HepG2 (cell line): ENCODE data around the gene ABCC1. TPM values are rescaled to one million over a fixed set of nuclear protein-coding genes. Genes with fewer than 3 reads are reported as not detected.
A peak's percentile ranks its signal among the peaks of the same experiment; 100 is the strongest.
"Not testable (repeated sequence)": the region's sequence is repeated elsewhere in the genome, so short reads cannot be mapped to it uniquely, and the experiment has no call there.

ENCODE experiments used
- ATAC-seq: fragments of 200-7000 bp; cut with Tn5 transposase; 3 replicates; pipeline ENCODE4 v1.9.1; 2020; ENCODE audit warnings: mild to moderate bottlenecking, moderate library complexity
- BruUV-seq: library from RNA; stranded (reverse); fragments of 400-500 nt; replicated peaks from 2 replicates; lab custom pipeline; 2021; lab: Mats Ljungman, UMichigan
- CTCF ChIA-PET: fragments of 300-600 bp; formaldehyde crosslinking; extraction: SDS; loops from one replicate; lab custom pipeline; 2021; ENCODE audit warnings: low total read pairs, inconsistent platforms, low intra/inter-chr PET ratio; lab: Yijun Ruan, JAX
- POLR2A ChIA-PET: fragments of 350-600 bp; sonication (Branson Sonifier 250); formaldehyde crosslinking; loops from one replicate; lab custom pipeline; 2020; ENCODE audit warnings: antibody characterized with exemption, inconsistent platforms; lab: Yijun Ruan, JAX
- DNase-seq: peaks from one replicate; pipeline ENCODE4 v3.0.0-alpha.2; 2015; ENCODE audit warnings: low spot score
- FAIRE-seq: peaks from 3 replicates; lab custom pipeline; 2011; peaks lifted over from hg19 to GRCh38; lab: Jason Lieb, UNC
- H2AFZ ChIP-seq: one replicate; pipeline ENCODE4 v1.6.1; 2011; ENCODE audit warnings: low read length, inconsistent platforms
- H3K27ac ChIP-seq: fragments of 300-600 bp; 3 replicates; pipeline ENCODE4 v1.8.0; 2011; ENCODE audit warnings: mixed run types, mild to moderate bottlenecking, mixed read lengths, low read length, inconsistent platforms; ENCODE audit not compliant: insufficient read depth; ENCODE audit errors: extremely low read length
- H3K27me3 ChIP-seq, 2 experiments: fragments of 200-600 bp in 1 of 2; 2 replicates in 1 of 2; 3 replicates in 1 of 2; pipeline versions ENCODE4 v1.6.0 to v1.8.0; 2011; ENCODE audit warnings: low read length in 2 of 2, mild to moderate bottlenecking in 2 of 2, moderate library complexity in 2 of 2, inconsistent platforms in 1 of 2; ENCODE audit not compliant: insufficient read depth in 2 of 2, control insufficient read depth in 1 of 2
- H3K36me3 ChIP-seq, 2 experiments: fragments of 200-600 bp in 1 of 2; replicated peaks in 1 of 2; 2 replicates in 1 of 2; 3 replicates in 1 of 2; pipeline versions ENCODE4 v1.5.1 to v1.8.0; 2011; ENCODE audit warnings: low read length in 2 of 2, inconsistent platforms in 1 of 2; ENCODE audit not compliant: insufficient read depth in 2 of 2, control insufficient read depth in 1 of 2
- H3K4me1 ChIP-seq: 2 replicates; pipeline ENCODE4 v1.5.1; 2012; ENCODE audit warnings: low read length, inconsistent platforms; ENCODE audit not compliant: insufficient read depth
- H3K4me2 ChIP-seq: 2 replicates; pipeline ENCODE4 v1.6.0; 2011; ENCODE audit warnings: low read depth, low read length, inconsistent platforms
- H3K4me3 ChIP-seq, 3 experiments: fragments of 200-600 bp in 1 of 3; sonication (generic), shearing (Covaris generic) in 1 of 3; replicated peaks in 1 of 3; 2 replicates each; pipeline ENCODE4 v1.5.1; 2011 to 2016; ENCODE audit warnings: low read length in 3 of 3, inconsistent platforms in 2 of 3, low read depth in 2 of 3, mild to moderate bottlenecking in 2 of 3, control low read depth in 1 of 3, mixed read lengths in 1 of 3; ENCODE audit not compliant: insufficient read depth in 1 of 3
- H3K79me2 ChIP-seq: one replicate; pipeline ENCODE4 v1.6.1; 2011; ENCODE audit warnings: low read length, inconsistent platforms; ENCODE audit not compliant: insufficient read depth
- H3K9ac ChIP-seq: 2 replicates; pipeline ENCODE4 v1.6.0; 2011; ENCODE audit warnings: mild to moderate bottlenecking, low read depth, low read length, inconsistent platforms; ENCODE audit not compliant: insufficient read depth
- H3K9me3 ChIP-seq: 2 replicates; pipeline ENCODE4 v1.5.1; 2012; ENCODE audit warnings: mild to moderate bottlenecking, low read length
- H4K20me1 ChIP-seq: 2 replicates; pipeline ENCODE4 v1.6.0; 2011; ENCODE audit warnings: inconsistent platforms, mild to moderate bottlenecking, low read length, moderate library complexity; ENCODE audit not compliant: insufficient read depth
- ATF7 ChIP-seq, 2 experiments: fragments of 450-650 bp in 1 of 2; sonication (generic) in 1 of 2; formaldehyde crosslinking in 1 of 2; IDR thresholded peaks; 2 replicates each; pipeline versions ENCODE4 v1.4.0 to v1.6.1; 2016 to 2020; ENCODE audit warnings: antibody characterized with exemption in 1 of 2, mild to moderate bottlenecking in 1 of 2, missing genetic modification reagents in 1 of 2
- FOSL2 ChIP-seq: sonication (generic); formaldehyde crosslinking; IDR thresholded peaks from 2 replicates; pipeline ENCODE4 v1.4.0; 2020; ENCODE audit warnings: missing genetic modification reagents
- NFE2 ChIP-seq: sonication (generic); formaldehyde crosslinking; IDR thresholded peaks from 2 replicates; pipeline ENCODE4 v1.4.0; 2020; ENCODE audit warnings: missing genetic modification reagents
- RFX3 ChIP-seq: IDR thresholded peaks from 2 replicates; pipeline ENCODE4 v1.6.1; 2016; ENCODE audit warnings: missing biosample characterization, missing genetic modification reagents
- ZNF790 ChIP-seq: sonication (generic); formaldehyde crosslinking; IDR thresholded peaks from 2 replicates; pipeline ENCODE4 v1.8.0; 2022; ENCODE audit warnings: missing genetic modification reagents, mild to moderate bottlenecking, borderline replicate concordance
- WGBS: methylation state at CpG from one replicate; pipeline ENCODE4 v1.1.6; 2017; ENCODE audit warnings: low lambda C conversion rate; 5-methylcytosine and 5-hydroxymethylcytosine counted together
- in situ Hi-C: cut with HindIII; loops from 2 replicates; pipeline ENCODE4 v1.10.0; 2017; ENCODE audit warnings: low pct_unique_long_range_greater_than_20kb; ENCODE audit not compliant: extremely low pct_ligation_motif_present
- intact Hi-C: fragments of 100-400 bp; cut with micrococcal nuclease; formaldehyde crosslinking; loops from one replicate; pipeline ENCODE4 v1.10.0; 2022; ENCODE audit not compliant: unreplicated experiment
- polyA plus RNA-seq, 8 experiments: library from polyadenylated mRNA; depleted of rRNA in 3 of 8; stranded (reverse) in 7 of 8; unstranded in 1 of 8; fragments of >200 nt; fragmentation: Illumina TruSeq in 4 of 8; extraction: Trizol in 4 of 8; gene quantifications; 2 replicates each; pipeline versions ENCODE4 v1.2.1 to v1.2.3, GENCODE V29; 2011 to 2016; ENCODE audit warnings: low read depth in 4 of 8, missing spikeins in 1 of 8, mixed read lengths in 1 of 8; ENCODE audit not compliant: insufficient read depth in 1 of 8
- total RNA-seq, 5 experiments: library from RNA; depleted of rRNA; stranded (reverse); fragments of >200 nt; fragmentation: Illumina TruSeq; extraction: Trizol; gene quantifications; 2 replicates each; pipeline ENCODE4 v1.2.3, GENCODE V29; 2016; ENCODE audit warnings: low read depth in 1 of 5
- TF ChIP-seq, protein P1 (sequence below): sonication (generic); formaldehyde crosslinking; IDR thresholded peaks from 2 replicates; pipeline ENCODE4 v1.8.0; 2022; ENCODE audit warnings: missing genetic modification reagents, mild to moderate bottlenecking, borderline replicate concordance
- TF ChIP-seq, protein P2 (sequence below): sonication (generic); formaldehyde crosslinking; IDR thresholded peaks from 2 replicates; pipeline ENCODE4 v1.4.0; 2020; ENCODE audit warnings: missing genetic modification reagents, borderline replicate concordance
- TF ChIP-seq, protein P3 (sequence below): sonication (generic); formaldehyde crosslinking; IDR thresholded peaks from 2 replicates; pipeline ENCODE4 v1.4.0; 2020; ENCODE audit warnings: missing genetic modification reagents

Gene ABCC1
- total and polyA plus RNA-seq, 2 of the 13 experiments (the other 11 are each of a cell fraction or from before 2014, with no cell fraction given), result 13.0 to 30.6 TPM

DNA sequence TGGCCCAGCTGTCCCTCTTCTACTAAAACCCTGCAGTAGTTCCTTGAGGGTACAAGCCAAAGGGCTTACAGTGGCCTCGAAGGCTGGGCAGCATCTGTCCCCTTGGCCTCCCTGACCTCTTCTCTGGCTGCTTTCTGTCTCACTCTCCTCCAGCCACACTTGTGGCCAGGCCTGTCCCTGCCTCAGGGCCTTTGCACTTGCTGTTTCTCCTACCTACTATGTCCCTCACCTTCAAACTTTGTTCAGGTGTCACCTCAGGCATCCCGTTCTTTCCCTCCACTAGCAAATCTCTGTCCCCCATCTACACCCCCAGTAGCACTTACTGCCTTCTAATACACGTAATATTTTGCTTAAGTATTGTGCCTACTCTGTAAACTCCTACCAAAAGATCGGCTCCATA is 6.0 kb downstream of the ABCC1 start (continued):
- TF ChIP-seq ATF7 (IDR thresholded peaks at IDR 0.05) (no peak), ATF7 (CRISPR knock-in tag; IDR thresholded peaks at IDR 0.05) (no peak), RFX3 (CRISPR knock-in tag) (no peak), NFE2 (CRISPR knock-in tag) (0 out of 2 replicates have a peak, but pooled peaks have one; percentile 14), FOSL2 (CRISPR knock-in tag) (no peak), ZNF790 (CRISPR knock-in tag) (no peak)
- TF ChIP-seq, protein P1, sequence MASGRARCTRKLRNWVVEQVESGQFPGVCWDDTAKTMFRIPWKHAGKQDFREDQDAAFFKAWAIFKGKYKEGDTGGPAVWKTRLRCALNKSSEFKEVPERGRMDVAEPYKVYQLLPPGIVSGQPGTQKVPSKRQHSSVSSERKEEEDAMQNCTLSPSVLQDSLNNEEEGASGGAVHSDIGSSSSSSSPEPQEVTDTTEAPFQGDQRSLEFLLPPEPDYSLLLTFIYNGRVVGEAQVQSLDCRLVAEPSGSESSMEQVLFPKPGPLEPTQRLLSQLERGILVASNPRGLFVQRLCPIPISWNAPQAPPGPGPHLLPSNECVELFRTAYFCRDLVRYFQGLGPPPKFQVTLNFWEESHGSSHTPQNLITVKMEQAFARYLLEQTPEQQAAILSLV, result 0 out of 2 replicates have a peak, but pooled peaks have one; percentile 31
- TF ChIP-seq, protein P2, sequence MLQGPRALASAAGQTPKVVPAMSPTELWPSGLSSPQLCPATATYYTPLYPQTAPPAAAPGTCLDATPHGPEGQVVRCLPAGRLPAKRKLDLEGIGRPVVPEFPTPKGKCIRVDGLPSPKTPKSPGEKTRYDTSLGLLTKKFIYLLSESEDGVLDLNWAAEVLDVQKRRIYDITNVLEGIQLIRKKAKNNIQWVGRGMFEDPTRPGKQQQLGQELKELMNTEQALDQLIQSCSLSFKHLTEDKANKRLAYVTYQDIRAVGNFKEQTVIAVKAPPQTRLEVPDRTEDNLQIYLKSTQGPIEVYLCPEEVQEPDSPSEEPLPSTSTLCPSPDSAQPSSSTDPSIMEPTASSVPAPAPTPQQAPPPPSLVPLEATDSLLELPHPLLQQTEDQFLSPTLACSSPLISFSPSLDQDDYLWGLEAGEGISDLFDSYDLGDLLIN (CRISPR knock-in tag), result no peak
- TF ChIP-seq, protein P3, sequence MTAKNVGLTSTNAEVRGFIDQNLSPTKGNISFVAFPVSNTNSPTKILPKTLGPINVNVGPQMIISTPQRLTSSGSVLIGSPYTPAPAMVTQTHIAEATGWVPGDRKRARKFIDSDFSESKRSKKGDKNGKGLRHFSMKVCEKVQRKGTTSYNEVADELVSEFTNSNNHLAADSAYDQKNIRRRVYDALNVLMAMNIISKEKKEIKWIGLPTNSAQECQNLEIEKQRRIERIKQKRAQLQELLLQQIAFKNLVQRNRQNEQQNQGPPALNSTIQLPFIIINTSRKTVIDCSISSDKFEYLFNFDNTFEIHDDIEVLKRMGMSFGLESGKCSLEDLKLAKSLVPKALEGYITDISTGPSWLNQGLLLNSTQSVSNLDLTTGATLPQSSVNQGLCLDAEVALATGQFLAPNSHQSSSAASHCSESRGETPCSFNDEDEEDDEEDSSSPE (CRISPR knock-in tag), result no peak

DNA sequence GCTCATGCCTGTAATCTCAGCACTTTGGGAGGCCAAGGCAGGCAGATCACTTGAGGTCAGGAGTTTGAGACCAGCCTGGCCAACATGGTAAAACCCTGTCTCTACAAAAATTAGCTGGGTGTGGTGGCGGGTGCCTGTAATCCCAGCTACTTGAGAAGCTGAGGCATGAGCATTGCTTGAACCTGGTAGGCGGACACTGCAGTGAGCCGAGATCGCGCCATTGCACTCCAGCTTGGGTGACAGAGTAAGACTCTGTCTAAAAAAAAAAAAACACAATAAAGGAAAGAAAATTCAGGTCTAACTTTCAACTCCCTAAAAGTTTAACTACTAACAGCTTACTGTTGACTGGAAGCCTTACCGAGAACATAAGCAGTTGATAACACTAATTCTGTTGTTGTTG is 6.7 kb downstream of the ABCC1 start:
- ATAC-seq, FAIRE-seq, intact Hi-C loops, H2AFZ ChIP-seq, H3K4me3 ChIP-seq, DNase-seq, BruUV-seq, H3K4me2 ChIP-seq, H3K9me3 ChIP-seq, H3K36me3 ChIP-seq, H3K27me3 ChIP-seq, CTCF ChIA-PET, in situ Hi-C loops, H3K27ac ChIP-seq, H3K9ac ChIP-seq: not testable (repeated sequence)
- peaks cover 50% of the 10 kb centered on the region for H3K4me1 ChIP-seq
- 96% methylated on average over 6 of the region's 6 CpGs for WGBS
- peaks cover 59% of the 10 kb centered on the region for H4K20me1 ChIP-seq
- peaks cover 92% of the 10 kb centered on the region for H3K79me2 ChIP-seq
- POLR2A ChIA-PET, result interaction anchor here (0.9 to 1.4 kb wide), 2 partner anchors 68 to 70 kb away, joined by 3 to 4 read pairs; partner anchors contain the start of gene CEP20
